ENCODE results near the gene ATP8B3.

ATP8B3 gene

GRCh38 chr19:1823020-1823419 is 10.9 kb upstream of the ATP8B3 start:
- no peak for ATAC-seq (ENCODE audit: insufficient read depth, low read depth)
- no peak overlapping the region for H3K4me3 ChIP-seq (ENCODE audit: low read depth in 1 of 2, low read length in 2 of 2)

GRCh38 chr19:1822210-1822609 is 10.1 kb upstream of the ATP8B3 start:
- ATAC-seq (ENCODE audit: insufficient read depth, low read depth), result no peak
- H3K4me2 ChIP-seq (ENCODE audit: insufficient read depth, low read length), result no peak overlapping the region
- TF ChIP-seq EZH2 (IDR thresholded peaks at IDR 0.05; ENCODE audit: borderline replicate concordance, low read depth, low read length, severe bottlenecking) (no peak), CTCF (IDR thresholded peaks at IDR 0.05; ENCODE audit: borderline replicate concordance, extremely low read depth, low read length, poor library complexity, severe bottlenecking) (no peak)
- no peak overlapping the region for H3K9ac ChIP-seq (ENCODE audit: low read depth, low read length)
- no peaks in the 10 kb centered on the region for H3K4me1 ChIP-seq (ENCODE audit: insufficient read depth, low read length)
- H4K20me1 ChIP-seq (ENCODE audit: insufficient read depth, low read length), result peaks cover 50% of the 10 kb centered on the region
- no peaks in the 10 kb centered on the region for H3K9me3 ChIP-seq (ENCODE audit: insufficient read depth, low read length, severe bottlenecking)
- H3K4me3 ChIP-seq (ENCODE audit: low read depth in 1 of 2, low read length in 2 of 2), result no peak overlapping the region
- H3K79me2 ChIP-seq (ENCODE audit: insufficient read depth, low read length), result peaks cover 4% of the 10 kb centered on the region
- H2AFZ ChIP-seq (ENCODE audit: low read depth, low read length), result no peak overlapping the region
- DNase-seq, result no peak
- no peaks in the 10 kb centered on the region for H3K27me3 ChIP-seq (ENCODE audit: insufficient read depth, low read length, poor library complexity)
- no peak overlapping the region for H3K27ac ChIP-seq (ENCODE audit: low read length)
- peaks cover 92% of the 10 kb centered on the region for H3K36me3 ChIP-seq (ENCODE audit: insufficient read depth, low read length)

More at GRCh38 chr19:1823020-1823419, 10.9 kb upstream of the ATP8B3 start:
- H3K27me3 ChIP-seq (ENCODE audit: insufficient read depth, low read length, poor library complexity), result no peaks in the 10 kb centered on the region
- peaks cover 44% of the 10 kb centered on the region for H4K20me1 ChIP-seq (ENCODE audit: insufficient read depth, low read length)
- H3K9me3 ChIP-seq (ENCODE audit: insufficient read depth, low read length, severe bottlenecking), result no peaks in the 10 kb centered on the region
- peaks cover 4% of the 10 kb centered on the region for H3K79me2 ChIP-seq (ENCODE audit: insufficient read depth, low read length)
- H3K27ac ChIP-seq (ENCODE audit: low read length), result no peak overlapping the region
- no peak overlapping the region for H3K9ac ChIP-seq (ENCODE audit: low read depth, low read length)
- no peak overlapping the region for H3K4me2 ChIP-seq (ENCODE audit: insufficient read depth, low read length)
- no peak overlapping the region for H2AFZ ChIP-seq (ENCODE audit: low read depth, low read length)
- H3K4me1 ChIP-seq (ENCODE audit: insufficient read depth, low read length), result no peaks in the 10 kb centered on the region
- TF ChIP-seq EZH2 (IDR thresholded peaks at IDR 0.05; ENCODE audit: borderline replicate concordance, low read depth, low read length, severe bottlenecking), result no peak
- no peak for TF ChIP-seq CTCF (IDR thresholded peaks at IDR 0.05; ENCODE audit: borderline replicate concordance, extremely low read depth, low read length, poor library complexity, severe bottlenecking)
- no peak for DNase-seq
- peaks cover 91% of the 10 kb centered on the region for H3K36me3 ChIP-seq (ENCODE audit: insufficient read depth, low read length)

- Histone ChIP-seq H3K79me2 (ENCODE audit: insufficient read depth, low read length) (no peaks in the 10 kb centered on the region; the same call in 1 of the 2 replicates), H4K20me1 (ENCODE audit: insufficient read depth, low read length) (peaks cover 42% of the 10 kb centered on the region), H2AFZ (ENCODE audit: low read depth, low read length) (no peak overlapping the region), H3K36me3 (ENCODE audit: insufficient read depth, low read length) (peaks cover 95% of the 10 kb centered on the region), H3K9ac (ENCODE audit: low read depth, low read length) (no peak overlapping the region), H3K4me1 (ENCODE audit: insufficient read depth, low read length) (peaks cover 6% of the 10 kb centered on the region), H3K4me2 (ENCODE audit: insufficient read depth, low read length) (no peak overlapping the region), H3K27me3 (ENCODE audit: insufficient read depth, low read length, poor library complexity) (no peaks in the 10 kb centered on the region), H3K27ac (ENCODE audit: low read length) (no peak overlapping the region), H3K9me3 (ENCODE audit: insufficient read depth, low read length, severe bottlenecking) (no peaks in the 10 kb centered on the region), H3K4me3 (ENCODE audit: low read depth in 1 of 2, low read length in 2 of 2) (no peak overlapping the region)
- TF ChIP-seq EZH2 (IDR thresholded peaks at IDR 0.05; ENCODE audit: borderline replicate concordance, low read depth, low read length, severe bottlenecking) (no peak), CTCF (IDR thresholded peaks at IDR 0.05; ENCODE audit: borderline replicate concordance, extremely low read depth, low read length, poor library complexity, severe bottlenecking) (no peak)
- no peak for DNase-seq
- no peak for ATAC-seq (ENCODE audit: insufficient read depth, low read depth)
These were observed 7.5 kb upstream of the ATP8B3 start for GRCh38 chr19:1819341-1820255.

Measured in DND-41 (cell line).